Stimulated activated CD4-positive, alpha-beta T cell treated with anti-CD3 and anti-CD28 coated beads, Interleukin-15, amount 100 ng/mL, for 1 hour (primary cell): ENCODE measurements around the gene SCGB1C2.
"Not testable (repeated sequence)": the region's sequence is repeated elsewhere in the genome, so short reads cannot be mapped to it uniquely, and the experiment has no call there.

Source experiments
- DNase-seq, 2 donors: peaks; one replicate each; pipeline ENCODE4 v3.0.0-alpha.2; 2020; ENCODE audit warnings: low read depth in 1 of 2, low spot score in 1 of 2

SCGB1C2 gene

GRCh38 chr17:148757-149156 is 11.4 kb downstream of the SCGB1C2 start:
- DNase-seq: no peak

- DNase-seq: no peak
Measured at GRCh38 chr17:149231-149630, 11.9 kb downstream of the SCGB1C2 start.

- DNase-seq: no peak
Measured at GRCh38 chr17:149897-150584, 12.7 kb downstream of the SCGB1C2 start.

- DNase-seq: no peak
Measured at GRCh38 chr17:151004-151403, 13.6 kb downstream of the SCGB1C2 start.

GRCh38 chr17:151886-152859 is 14.8 kb downstream of the SCGB1C2 start:
- no peak for DNase-seq

GRCh38 chr17:152860-153420 is 15.6 kb downstream of the SCGB1C2 start:
- DNase-seq: no peak

- no peak for DNase-seq
Measured at GRCh38 chr17:153851-154250, 16.5 kb downstream of the SCGB1C2 start.

GRCh38 chr17:155576-155975 is 18.2 kb downstream of the SCGB1C2 start:
- DNase-seq: no peak

- no peak for DNase-seq
Measured at GRCh38 chr17:156094-156621, 18.8 kb downstream of the SCGB1C2 start.

- no peak for DNase-seq
Measured at GRCh38 chr17:156946-157345, 19.6 kb downstream of the SCGB1C2 start.

GRCh38 chr17:157901-158300 is 20.5 kb downstream of the SCGB1C2 start:
- no peak for DNase-seq

- no peak for DNase-seq
Measured at GRCh38 chr17:158379-158778, 21.0 kb downstream of the SCGB1C2 start.

- no peak for DNase-seq
Measured at GRCh38 chr17:159609-160008, 22.2 kb downstream of the SCGB1C2 start.

GRCh38 chr17:160336-160735 is 23.0 kb downstream of the SCGB1C2 start:
- no peak for DNase-seq

- DNase-seq: no peak
Measured at GRCh38 chr17:161481-161880, 24.1 kb downstream of the SCGB1C2 start.

- no peak for DNase-seq
Measured at GRCh38 chr17:162689-163088, 25.3 kb downstream of the SCGB1C2 start.

GRCh38 chr17:163514-164098 is 26.2 kb downstream of the SCGB1C2 start:
- DNase-seq: no peak

GRCh38 chr17:164303-165235 is 27.2 kb downstream of the SCGB1C2 start:
- no peak for DNase-seq

GRCh38 chr17:165939-166338 is 28.6 kb downstream of the SCGB1C2 start:
- no peak for DNase-seq

- not testable (repeated sequence) for DNase-seq
Measured at GRCh38 chr17:168614-169013, 31.2 kb downstream of the SCGB1C2 start.
